Activated CD4-positive, alpha-beta T cell treated with anti-CD3 and anti-CD28 coated beads, Interleukin-2, amount 10 ng/mL, durations not matched to agents 7 days and 5 days (primary cell): ENCODE results near the gene SLMAP. TPM values are rescaled to one million over a fixed set of nuclear protein-coding genes. Genes with fewer than 3 reads are reported as not detected.
"Not testable (repeated sequence)": the region's sequence is repeated elsewhere in the genome, so short reads cannot be mapped to it uniquely, and the experiment has no call there.

Experiments
- CTCF ChIA-PET: fragments of 350-600 bp; sonication (Branson Sonifier 250); formaldehyde crosslinking; loops from one replicate; lab custom pipeline; 2021; ENCODE audit warnings: antibody characterized with exemption; lab: Charles Lee
- POLR2A ChIA-PET: fragments of 350-600 bp; sonication (Branson Sonifier 250); formaldehyde crosslinking; loops from one replicate; lab custom pipeline; 2021; ENCODE audit warnings: antibody characterized with exemption; lab: Charles Lee
- DNase-seq: peaks from one replicate; pipeline ENCODE4 v3.0.0-alpha.2; 2020
- H3K27ac Mint-ChIP-seq: one replicate; pipeline ENCODE4 v1.8.0; 2021; ENCODE audit warnings: mild to moderate bottlenecking, moderate library complexity, mixed read lengths
- H3K27me3 Mint-ChIP-seq: one replicate; pipeline ENCODE4 v1.8.0; 2021; ENCODE audit warnings: mixed read lengths
- H3K36me3 Mint-ChIP-seq: one replicate; pipeline ENCODE4 v1.8.0; 2021; ENCODE audit warnings: low read depth, mixed read lengths
- H3K4me1 Mint-ChIP-seq: one replicate; pipeline ENCODE4 v1.8.0; 2021; ENCODE audit warnings: mixed read lengths
- H3K4me3 Mint-ChIP-seq: one replicate; pipeline ENCODE4 v1.8.0; 2021; ENCODE audit warnings: mild to moderate bottlenecking, moderate library complexity, mixed read lengths
- H3K9me3 Mint-ChIP-seq: one replicate; pipeline ENCODE4 v1.8.0; 2021; ENCODE audit warnings: mixed read lengths
- total RNA-seq, 2 experiments: library from RNA; stranded (reverse); gene quantifications; one replicate each; pipeline ENCODE4 v1.2.3, GENCODE V29; 2021

SLMAP gene
- total RNA-seq, 2 experiments from 2014 or later = 47.2 to 51.2 TPM

DNA sequence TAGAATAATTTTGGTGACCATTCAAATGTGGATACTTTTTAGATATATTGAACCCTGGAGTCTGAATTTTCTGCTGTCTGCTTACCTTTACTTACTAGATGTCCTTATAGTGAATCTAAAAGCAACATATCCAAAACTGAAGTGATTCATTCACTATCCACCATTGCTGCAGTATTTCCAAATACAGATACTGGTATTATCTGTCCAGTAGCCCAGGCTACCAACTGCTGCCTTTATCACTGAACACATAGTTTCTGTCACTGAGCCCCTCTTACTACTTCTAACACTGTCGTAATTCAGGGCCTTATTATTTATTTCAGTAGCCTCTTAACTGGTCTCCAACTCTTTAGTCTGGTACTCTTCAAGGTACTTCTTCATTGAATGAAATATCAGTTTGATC is 49.2 kb downstream of the SLMAP start:
- peaks cover 16% of the 10 kb centered on the region for H3K36me3 Mint-ChIP-seq
- ChIA-PET CTCF (interaction anchor here (0.6 kb wide), 1 partner anchor 471 kb away, joined by 3 read pairs; no protein-coding TSS in a partner anchor), POLR2A (no interaction called here)
- no peak for DNase-seq
- H3K9me3 Mint-ChIP-seq = peaks cover 2% of the 10 kb centered on the region
- no peaks in the 10 kb centered on the region for H3K27me3 Mint-ChIP-seq
- no peak overlapping the region for H3K27ac Mint-ChIP-seq
- no peak overlapping the region for H3K4me3 Mint-ChIP-seq
- peaks cover 43% of the 10 kb centered on the region for H3K4me1 Mint-ChIP-seq

DNA sequence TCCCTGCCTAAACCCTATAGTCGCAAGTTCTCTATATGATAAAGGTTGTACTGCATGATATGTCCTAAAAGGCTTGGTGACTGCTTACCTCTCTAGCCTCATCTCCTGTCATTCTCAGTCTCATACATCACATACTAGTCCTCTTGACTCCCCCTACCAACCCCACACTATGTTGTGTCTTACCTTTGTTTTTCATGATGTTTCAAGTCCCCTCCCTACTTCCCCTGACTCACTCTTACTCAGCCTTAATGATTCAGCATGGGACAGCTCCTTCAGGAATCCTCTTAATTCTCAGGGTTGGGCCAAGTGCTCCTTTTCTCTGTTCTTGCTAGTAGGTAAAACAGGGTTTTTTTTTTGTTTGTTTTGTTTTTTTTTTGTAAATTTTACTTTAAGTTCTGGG is 49.6 kb downstream of the SLMAP start:
- DNase-seq = no peak
- CTCF ChIA-PET = interaction anchor here (0.6 kb wide), 1 partner anchor 471 kb away, joined by 3 read pairs; no protein-coding TSS in a partner anchor
- no peak overlapping the region for H3K4me3 Mint-ChIP-seq
- no peaks in the 10 kb centered on the region for H3K27me3 Mint-ChIP-seq
- POLR2A ChIA-PET = no interaction called here
- peaks cover 13% of the 10 kb centered on the region for H3K36me3 Mint-ChIP-seq
- peaks cover 43% of the 10 kb centered on the region for H3K4me1 Mint-ChIP-seq
- H3K9me3 Mint-ChIP-seq = peaks cover 2% of the 10 kb centered on the region
- H3K27ac Mint-ChIP-seq = no peak overlapping the region

DNA sequence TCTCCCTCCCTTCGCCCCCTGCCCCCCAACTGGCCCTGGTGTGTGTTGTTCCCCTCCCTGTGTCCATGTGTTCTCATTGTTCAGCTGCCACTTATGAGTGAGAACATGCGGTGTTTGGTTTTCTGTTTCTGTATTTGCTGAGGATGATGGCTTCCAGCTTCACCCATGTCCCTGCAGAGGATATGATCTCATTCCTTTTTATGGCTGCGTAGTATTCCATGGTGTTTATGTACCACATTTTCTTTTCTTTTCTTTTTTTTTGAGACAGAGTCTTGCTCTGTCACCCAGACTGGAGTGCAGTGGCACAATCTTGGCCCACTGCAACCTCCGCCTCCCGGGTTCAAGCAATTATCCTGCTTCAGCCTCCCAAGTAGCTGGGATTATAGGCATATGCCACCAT is 50.1 kb downstream of the SLMAP start:
- POLR2A ChIA-PET, H3K4me3 Mint-ChIP-seq, DNase-seq, H3K9me3 Mint-ChIP-seq, H3K27me3 Mint-ChIP-seq, H3K27ac Mint-ChIP-seq: not testable (repeated sequence)
- CTCF ChIA-PET = interaction anchor here (0.8 kb wide), 1 partner anchor 26 kb away, joined by 3 read pairs; no protein-coding TSS in a partner anchor
- H3K36me3 Mint-ChIP-seq = peaks cover 11% of the 10 kb centered on the region
- peaks cover 43% of the 10 kb centered on the region for H3K4me1 Mint-ChIP-seq

GRCh38 chr3:57808961-57809608 is 53.0 kb downstream of the SLMAP start:
- Mint-ChIP-seq H3K27me3 (no peaks in the 10 kb centered on the region), H3K36me3 (peaks cover 10% of the 10 kb centered on the region), H3K4me1 (peaks cover 28% of the 10 kb centered on the region), H3K27ac (no peak overlapping the region), H3K4me3 (no peak overlapping the region), H3K9me3 (peaks cover 3% of the 10 kb centered on the region)
- ChIA-PET CTCF (interaction anchor here (0.8 kb wide), 1 partner anchor 122 kb away, joined by 3 read pairs; no protein-coding TSS in a partner anchor), POLR2A (no interaction called here)
- no peak for DNase-seq

- DNase-seq = no peak
- no peak overlapping the region for H3K4me3 Mint-ChIP-seq
- no peaks in the 10 kb centered on the region for H3K27me3 Mint-ChIP-seq
- H3K36me3 Mint-ChIP-seq = peaks cover 10% of the 10 kb centered on the region
- CTCF ChIA-PET = no interaction called here
- peaks cover 30% of the 10 kb centered on the region for H3K4me1 Mint-ChIP-seq
- POLR2A ChIA-PET = no interaction called here
- H3K27ac Mint-ChIP-seq = no peak overlapping the region
- H3K9me3 Mint-ChIP-seq = peaks cover 3% of the 10 kb centered on the region
These were observed 53.5 kb downstream of the SLMAP start for GRCh38 chr3:57809609-57809968.

- H3K27me3 Mint-ChIP-seq = no peaks in the 10 kb centered on the region
- peaks cover 7% of the 10 kb centered on the region for H3K36me3 Mint-ChIP-seq
- ChIA-PET CTCF (no interaction called here), POLR2A (no interaction called here)
- H3K9me3 Mint-ChIP-seq = peaks cover 1% of the 10 kb centered on the region
- H3K27ac Mint-ChIP-seq = no peak overlapping the region
- DNase-seq = no peak
- no peak overlapping the region for H3K4me3 Mint-ChIP-seq
- H3K4me1 Mint-ChIP-seq = peaks cover 30% of the 10 kb centered on the region
These were observed 53.9 kb downstream of the SLMAP start for GRCh38 chr3:57810048-57810447.

DNA sequence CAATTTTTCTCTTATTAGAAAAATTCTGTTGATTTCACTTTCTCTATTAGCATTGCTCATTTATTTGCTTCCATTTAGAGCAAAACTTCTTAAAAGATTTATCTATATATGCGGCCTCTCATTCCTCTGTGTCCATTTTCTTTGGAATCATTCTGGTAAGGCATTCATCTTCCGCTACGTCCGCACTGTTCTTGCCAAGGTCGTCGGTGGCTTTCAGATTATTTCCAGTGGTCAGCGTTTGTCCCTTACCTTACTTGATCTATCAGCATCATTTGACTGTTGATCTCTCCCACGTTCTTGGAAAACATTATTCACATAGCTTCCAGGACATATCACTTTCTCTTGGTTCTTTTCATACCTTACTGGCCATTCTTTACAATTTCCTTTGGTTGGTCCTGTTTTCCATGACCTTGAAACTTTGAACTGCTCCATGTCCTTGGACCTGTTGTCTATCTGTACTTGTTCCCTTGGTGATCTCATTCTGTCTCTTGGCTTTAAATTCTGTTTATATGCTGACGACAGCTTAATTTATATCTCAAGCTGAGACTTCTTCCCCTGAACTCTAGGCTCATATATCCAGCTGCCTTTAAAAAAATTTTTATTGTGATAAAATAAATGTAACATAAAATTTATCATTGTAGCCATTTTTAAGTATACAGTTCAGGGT is 54.5 kb downstream of the SLMAP start:
- peaks cover 29% of the 10 kb centered on the region for H3K4me1 Mint-ChIP-seq
- H3K27ac Mint-ChIP-seq = no peak overlapping the region
- H3K36me3 Mint-ChIP-seq = peaks cover 5% of the 10 kb centered on the region
- no peaks in the 10 kb centered on the region for H3K27me3 Mint-ChIP-seq
- ChIA-PET CTCF (interaction anchor here (0.7 to 1.6 kb wide), 2 partner anchors 21 to 28 kb away, joined by 3 read pairs; no protein-coding TSS in a partner anchor), POLR2A (no interaction called here)
- peaks cover 1% of the 10 kb centered on the region for H3K9me3 Mint-ChIP-seq
- H3K4me3 Mint-ChIP-seq = no peak overlapping the region
- no peak for DNase-seq

GRCh38 chr3:57815036-57815435 is 58.9 kb downstream of the SLMAP start:
- Mint-ChIP-seq H3K27me3 (no peaks in the 10 kb centered on the region), H3K27ac (no peak overlapping the region)

GRCh38 chr3:57816471-57817095 is 60.5 kb downstream of the SLMAP start:
- H3K27me3 Mint-ChIP-seq = no peaks in the 10 kb centered on the region
- peaks cover 14% of the 10 kb centered on the region for H3K4me1 Mint-ChIP-seq
- H3K27ac Mint-ChIP-seq = no peak overlapping the region
- CTCF ChIA-PET = interaction anchor here (0.6 kb wide), 1 partner anchor 44 kb away, joined by 3 read pairs; no protein-coding TSS in a partner anchor
- H3K9me3 Mint-ChIP-seq = peaks cover 1% of the 10 kb centered on the region
- POLR2A ChIA-PET = no interaction called here
- H3K4me3 Mint-ChIP-seq = no peak overlapping the region
- peaks cover 2% of the 10 kb centered on the region for H3K36me3 Mint-ChIP-seq
- no peak for DNase-seq

More at GRCh38 chr3:57815036-57815435, 58.9 kb downstream of the SLMAP start:
- peaks cover 14% of the 10 kb centered on the region for H3K4me1 Mint-ChIP-seq
- CTCF ChIA-PET = interaction anchor here (0.9 to 1.0 kb wide), 3 partner anchors 8 to 22 kb away, joined by 3 to 4 read pairs (median 3); no protein-coding TSS in a partner anchor
- H3K36me3 Mint-ChIP-seq = peaks cover 2% of the 10 kb centered on the region
- peaks cover 1% of the 10 kb centered on the region for H3K9me3 Mint-ChIP-seq
- no peak overlapping the region for H3K4me3 Mint-ChIP-seq
- POLR2A ChIA-PET = interaction anchor here (0.6 kb wide), 1 partner anchor 18 kb away, joined by 3 read pairs; no protein-coding TSS in a partner anchor
- peak; percentile 56 for DNase-seq

- peaks cover 4% of the 10 kb centered on the region for H3K36me3 Mint-ChIP-seq
- H3K27ac Mint-ChIP-seq = no peak overlapping the region
- no peaks in the 10 kb centered on the region for H3K27me3 Mint-ChIP-seq
- no peak for DNase-seq
- peaks cover 14% of the 10 kb centered on the region for H3K4me1 Mint-ChIP-seq
- H3K4me3 Mint-ChIP-seq = no peak overlapping the region
- CTCF ChIA-PET = no interaction called here
- H3K9me3 Mint-ChIP-seq = no peaks in the 10 kb centered on the region
- POLR2A ChIA-PET = no interaction called here
These were observed 62.7 kb downstream of the SLMAP start for GRCh38 chr3:57818772-57819171.

GRCh38 chr3:57820479-57820878 is 64.4 kb downstream of the SLMAP start:
- Mint-ChIP-seq H3K27me3 (no peaks in the 10 kb centered on the region), H3K9me3 (no peaks in the 10 kb centered on the region), H3K36me3 (peaks cover 4% of the 10 kb centered on the region), H3K4me3 (no peak overlapping the region), H3K27ac (no peak overlapping the region), H3K4me1 (peaks cover 5% of the 10 kb centered on the region)
- POLR2A ChIA-PET = no interaction called here
- CTCF ChIA-PET = no interaction called here
- no peak for DNase-seq

GRCh38 chr3:57821765-57822164 is 65.7 kb downstream of the SLMAP start:
- Mint-ChIP-seq H3K4me3 (no peak overlapping the region), H3K27ac (no peak overlapping the region), H3K9me3 (no peaks in the 10 kb centered on the region), H3K4me1 (peaks cover 6% of the 10 kb centered on the region), H3K27me3 (no peaks in the 10 kb centered on the region), H3K36me3 (peaks cover 4% of the 10 kb centered on the region)
- CTCF ChIA-PET = no interaction called here
- POLR2A ChIA-PET = no interaction called here
- DNase-seq = no peak

DNA sequence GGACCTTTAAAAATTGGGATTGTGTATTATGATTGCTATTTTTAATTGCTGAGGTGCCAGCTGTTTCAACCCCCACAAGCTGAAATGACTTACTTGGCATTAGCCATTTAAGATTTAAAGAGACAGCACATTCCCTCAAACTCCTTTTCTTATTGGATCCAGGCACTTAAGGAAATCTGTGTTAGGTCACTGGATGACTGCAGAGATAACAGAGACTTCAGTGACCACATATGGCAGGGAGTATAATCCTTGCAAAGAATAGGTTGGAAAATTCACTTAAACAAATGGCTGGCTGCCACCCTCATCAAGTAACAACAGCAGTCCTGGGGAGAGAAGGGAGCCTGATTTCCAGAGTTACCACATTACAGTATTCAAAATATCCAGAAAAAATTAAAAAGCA is 66.6 kb downstream of the SLMAP start:
- CTCF ChIA-PET = no interaction called here
- Mint-ChIP-seq H3K9me3 (no peaks in the 10 kb centered on the region), H3K36me3 (peaks cover 4% of the 10 kb centered on the region), H3K27ac (no peak overlapping the region), H3K4me1 (peaks cover 3% of the 10 kb centered on the region), H3K4me3 (no peak overlapping the region), H3K27me3 (no peaks in the 10 kb centered on the region)
- no peak for DNase-seq
- POLR2A ChIA-PET = no interaction called here
